AG04450 (cell line): ENCODE data around the gene HES1. TPM values are rescaled to one million over a fixed set of nuclear protein-coding genes. Genes with fewer than 3 reads are reported as not detected.

ENCODE experiments used
- CTCF ChIA-PET: fragments of 300-600, 350-600 bp; formaldehyde crosslinking; extraction: SDS; loops from one replicate; lab custom pipeline; 2022; ENCODE audit warnings: antibody characterized with exemption, inconsistent platforms; lab: Charles Lee
- POLR2A ChIA-PET: fragments of 350-600 bp; formaldehyde crosslinking; extraction: SDS; loops from one replicate; lab custom pipeline; 2021; ENCODE audit warnings: antibody characterized with exemption, inconsistent platforms; lab: Yijun Ruan, JAX
- DNase-seq: peaks from one replicate; pipeline ENCODE4 v3.0.0-alpha.2; 2011; ENCODE audit warnings: low read depth, low spot score
- H3K27ac ChIP-seq: one replicate; pipeline ENCODE4 v1.5.1; 2012; ENCODE audit warnings: low read depth, low read length, control low read depth
- H3K27me3 ChIP-seq: one replicate; pipeline ENCODE4 v1.6.0; 2012; ENCODE audit warnings: low read length; ENCODE audit not compliant: control insufficient read depth, insufficient read depth
- H3K4me3 ChIP-seq: 2 replicates; pipeline ENCODE4 v1.5.1; 2011; ENCODE audit warnings: mild to moderate bottlenecking, low read depth, low read length, control low read depth
- H3K9me3 ChIP-seq: 2 replicates; pipeline ENCODE4 v1.5.1; 2012; ENCODE audit warnings: low read length; ENCODE audit not compliant: control insufficient read depth, insufficient read depth
- CTCF ChIP-seq: IDR thresholded peaks from 2 replicates; pipeline ENCODE4 v1.5.1; 2011; ENCODE audit warnings: low read depth, low read length, control low read depth, inconsistent platforms
- polyA plus RNA-seq: library from polyadenylated mRNA; depleted of rRNA; stranded (reverse); fragments of >200 nt; gene quantifications from 2 replicates; pipeline ENCODE4 v1.2.3, GENCODE V29; 2011

The HES1 gene
- polyA plus RNA-seq, 1 experiment, result 1.3 TPM

DNA sequence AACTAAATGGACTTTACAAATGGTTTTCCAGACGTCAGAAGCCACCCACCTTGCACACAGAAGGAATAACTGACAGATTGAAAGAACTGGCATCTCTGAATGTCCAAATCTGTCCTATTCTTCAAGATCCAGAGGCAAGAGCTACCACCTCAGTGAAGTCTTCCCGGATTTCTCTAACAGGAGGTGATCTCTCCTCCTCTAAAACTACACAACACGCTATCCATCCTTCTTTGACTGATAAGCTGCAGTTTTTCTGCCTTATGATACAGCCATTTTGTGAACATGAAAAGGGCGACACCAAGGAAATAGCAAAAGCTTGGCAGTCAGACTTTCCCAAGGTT is 37.1 kb upstream of the HES1 start:
- ChIA-PET POLR2A (no interaction called here), CTCF (no interaction called here)
- Histone ChIP-seq H3K4me3 (no peak overlapping the region), H3K9me3 (no peaks in the 10 kb centered on the region; the same call in 1 of the 2 replicates), H3K27ac (no peak overlapping the region), H3K27me3 (peaks cover 61% of the 10 kb centered on the region)
- TF ChIP-seq CTCF, result no peak
- DNase-seq, result no peak

- H3K4me3 ChIP-seq, result no peak overlapping the region
- H3K9me3 ChIP-seq, result no peaks in the 10 kb centered on the region; the same call in 1 of the 2 replicates
- H3K27ac ChIP-seq, result no peak overlapping the region
- H3K27me3 ChIP-seq, result peaks cover 64% of the 10 kb centered on the region
- ChIA-PET POLR2A (no interaction called here), CTCF (no interaction called here)
- DNase-seq, result no peak
- no peak for TF ChIP-seq CTCF
These were observed 36.7 kb upstream of the HES1 start for GRCh38 chr3:194099215-194099614.

- no peak overlapping the region for H3K4me3 ChIP-seq
- no peak for TF ChIP-seq CTCF
- ChIA-PET CTCF (interaction anchor here (1.0 kb wide), 1 partner anchor 215 kb away, joined by 3 read pairs; no protein-coding TSS in a partner anchor), POLR2A (interaction anchor here (0.5 kb wide), 1 partner anchor 399 kb away, joined by 4 read pairs; no protein-coding TSS in a partner anchor)
- H3K27me3 ChIP-seq, result peaks cover 74% of the 10 kb centered on the region
- no peak overlapping the region for H3K27ac ChIP-seq
- no peaks in the 10 kb centered on the region; the same call in 1 of the 2 replicates for H3K9me3 ChIP-seq
- DNase-seq, result no peak
These were observed 35.0 kb upstream of the HES1 start for GRCh38 chr3:194100856-194101390.

- POLR2A ChIA-PET, result no interaction called here
- H3K27me3 ChIP-seq, result peaks cover 82% of the 10 kb centered on the region
- CTCF ChIA-PET, result no interaction called here
- TF ChIP-seq CTCF, result no peak
- no peaks in the 10 kb centered on the region; the same call in 1 of the 2 replicates for H3K9me3 ChIP-seq
- DNase-seq, result no peak
- no peak overlapping the region for H3K27ac ChIP-seq
- H3K4me3 ChIP-seq, result no peak overlapping the region
These were observed 34.1 kb upstream of the HES1 start for GRCh38 chr3:194101592-194102432.

- no peaks in the 10 kb centered on the region; the same call in 1 of the 2 replicates for H3K9me3 ChIP-seq
- POLR2A ChIA-PET, result no interaction called here
- peaks cover 78% of the 10 kb centered on the region for H3K27me3 ChIP-seq
- H3K27ac ChIP-seq, result no peak overlapping the region
- DNase-seq, result no peak
- CTCF ChIA-PET, result interaction anchor here (0.6 kb wide), 1 partner anchor 10 kb away, joined by 5 read pairs; no protein-coding TSS in a partner anchor
- no peak overlapping the region for H3K4me3 ChIP-seq
- TF ChIP-seq CTCF, result no peak
These were observed 33.5 kb upstream of the HES1 start for GRCh38 chr3:194102436-194102835.
